Panc1 (cell line): ENCODE measurements around the gene COX15. TPM values are rescaled to one million over a fixed set of nuclear protein-coding genes. Genes with fewer than 3 reads are reported as not detected.

Experiments
- ATAC-seq: fragments of 200-7000 bp; cut with Tn5 transposase; 2 replicates; pipeline ENCODE4 v1.9.1; 2020; ENCODE audit warnings: mild to moderate bottlenecking, moderate library complexity
- BruUV-seq: library from RNA; stranded (reverse); fragments of 400-500 nt; replicated peaks from 2 replicates; lab custom pipeline; 2021; lab: Mats Ljungman, UMichigan
- CTCF ChIA-PET: fragments of 300-600 bp; sonication (Branson Sonifier 250); formaldehyde crosslinking; loops from one replicate; lab custom pipeline; 2022; ENCODE audit warnings: antibody characterized with exemption; lab: Charles Lee
- POLR2A ChIA-PET: fragments of 300-600 bp; sonication (Branson Sonifier 250); formaldehyde crosslinking; loops from one replicate; lab custom pipeline; 2022; ENCODE audit warnings: antibody characterized with exemption; lab: Charles Lee
- DNase-seq: peaks from one replicate; pipeline ENCODE4 v3.0.0-alpha.2; 2010; ENCODE audit warnings: low read depth, low spot score
- H3K27ac ChIP-seq: 2 replicates; pipeline ENCODE4 v1.5.1; 2011; ENCODE audit warnings: mild to moderate bottlenecking, low read length, inconsistent platforms
- H3K27me3 ChIP-seq: fragments of 200-500 bp; sonication (Bioruptor generic); 2 replicates; pipeline ENCODE4 v1.6.0; 2014; ENCODE audit warnings: low read length, inconsistent platforms; ENCODE audit not compliant: control insufficient read depth, insufficient read depth
- H3K36me3 ChIP-seq: fragments of 200-500 bp; sonication (Bioruptor generic); 2 replicates; pipeline ENCODE4 v1.5.1; 2014; ENCODE audit warnings: inconsistent platforms, mild to moderate bottlenecking, low read length, moderate library complexity; ENCODE audit not compliant: control insufficient read depth, insufficient read depth
- H3K4me1 ChIP-seq: 2 replicates; pipeline ENCODE4 v1.5.1; 2011; ENCODE audit warnings: inconsistent platforms, mild to moderate bottlenecking, low read length, moderate library complexity; ENCODE audit not compliant: control insufficient read depth, insufficient read depth
- H3K4me3 ChIP-seq, 2 experiments: 2 replicates each; pipeline ENCODE4 v1.5.1; 2011 to 2012; ENCODE audit warnings: low read depth in 2 of 2, low read length in 2 of 2, mild to moderate bottlenecking in 2 of 2, inconsistent platforms in 1 of 2, moderate library complexity in 1 of 2
- H3K9me3 ChIP-seq: fragments of 200-500 bp; sonication (Bioruptor generic); 2 replicates; pipeline ENCODE4 v1.5.1; 2014; ENCODE audit warnings: low read depth, mild to moderate bottlenecking, inconsistent platforms, low read length, moderate library complexity; ENCODE audit not compliant: control insufficient read depth, insufficient read depth
- CTCF ChIP-seq: fragments of 450-650 bp; IDR thresholded peaks from 2 replicates; pipeline ENCODE4 v1.5.1; 2017; ENCODE audit warnings: mild to moderate bottlenecking
- POLR2AphosphoS5 ChIP-seq: IDR thresholded peaks from 2 replicates; pipeline ENCODE4 v1.6.1; 2012; ENCODE audit warnings: mild to moderate bottlenecking, low read depth, low read length, moderate library complexity
- SIN3A ChIP-seq: IDR thresholded peaks from 2 replicates; pipeline ENCODE4 v1.6.1; 2012; ENCODE audit warnings: low read depth, mild to moderate bottlenecking, low read length, moderate library complexity, borderline replicate concordance; ENCODE audit not compliant: insufficient read depth
- TCF7L2 ChIP-seq: IDR thresholded peaks from 2 replicates; pipeline ENCODE4 v1.6.1; 2011; ENCODE audit warnings: mild to moderate bottlenecking, low read depth, low read length, inconsistent platforms
- in situ Hi-C: cut with HindIII; loops from 2 replicates; pipeline ENCODE4 v1.10.0; 2016; ENCODE audit warnings: low sequenced_read_pairs, low pct_unique_long_range_greater_than_20kb
- intact Hi-C: fragments of 100-400 bp; cut with micrococcal nuclease; formaldehyde crosslinking; loops from one replicate; pipeline ENCODE4 v1.10.0; 2022; ENCODE audit not compliant: unreplicated experiment
- total RNA-seq: library from RNA; stranded (reverse); gene quantifications from one replicate; pipeline ENCODE4 v1.2.1, GENCODE V29; 2021; ENCODE audit not compliant: unreplicated experiment
- TF ChIP-seq, protein P1 (sequence below), 2 experiments: IDR thresholded peaks; 2 replicates each; pipeline ENCODE4 v1.6.1; 2011 to 2012; ENCODE audit warnings: low read depth in 2 of 2, control low read depth in 1 of 2, low read length in 1 of 2, mild to moderate bottlenecking in 1 of 2, moderate library complexity in 1 of 2; ENCODE audit not compliant: insufficient read depth in 1 of 2

Gene COX15
- total RNA-seq, 1 experiment from 2014 or later = 62.9 TPM

GRCh38 chr10:99770408-99771045, 38.6 kb upstream of the COX15 start:
- in situ Hi-C loops (no loop called here), intact Hi-C loops (no loop called here)
- Histone ChIP-seq H3K9me3 (no peaks in the 10 kb centered on the region), H3K27ac (peak overlapping the region; percentile 57; the same call in 1 of the 2 replicates), H3K36me3 (no peaks in the 10 kb centered on the region), H3K27me3 (no peaks in the 10 kb centered on the region), H3K4me1 (peaks cover 1% of the 10 kb centered on the region; the same call in 1 of the 2 replicates), H3K4me3 (no peak overlapping the region)
- no peak for ATAC-seq
- TF ChIP-seq, protein P1, sequence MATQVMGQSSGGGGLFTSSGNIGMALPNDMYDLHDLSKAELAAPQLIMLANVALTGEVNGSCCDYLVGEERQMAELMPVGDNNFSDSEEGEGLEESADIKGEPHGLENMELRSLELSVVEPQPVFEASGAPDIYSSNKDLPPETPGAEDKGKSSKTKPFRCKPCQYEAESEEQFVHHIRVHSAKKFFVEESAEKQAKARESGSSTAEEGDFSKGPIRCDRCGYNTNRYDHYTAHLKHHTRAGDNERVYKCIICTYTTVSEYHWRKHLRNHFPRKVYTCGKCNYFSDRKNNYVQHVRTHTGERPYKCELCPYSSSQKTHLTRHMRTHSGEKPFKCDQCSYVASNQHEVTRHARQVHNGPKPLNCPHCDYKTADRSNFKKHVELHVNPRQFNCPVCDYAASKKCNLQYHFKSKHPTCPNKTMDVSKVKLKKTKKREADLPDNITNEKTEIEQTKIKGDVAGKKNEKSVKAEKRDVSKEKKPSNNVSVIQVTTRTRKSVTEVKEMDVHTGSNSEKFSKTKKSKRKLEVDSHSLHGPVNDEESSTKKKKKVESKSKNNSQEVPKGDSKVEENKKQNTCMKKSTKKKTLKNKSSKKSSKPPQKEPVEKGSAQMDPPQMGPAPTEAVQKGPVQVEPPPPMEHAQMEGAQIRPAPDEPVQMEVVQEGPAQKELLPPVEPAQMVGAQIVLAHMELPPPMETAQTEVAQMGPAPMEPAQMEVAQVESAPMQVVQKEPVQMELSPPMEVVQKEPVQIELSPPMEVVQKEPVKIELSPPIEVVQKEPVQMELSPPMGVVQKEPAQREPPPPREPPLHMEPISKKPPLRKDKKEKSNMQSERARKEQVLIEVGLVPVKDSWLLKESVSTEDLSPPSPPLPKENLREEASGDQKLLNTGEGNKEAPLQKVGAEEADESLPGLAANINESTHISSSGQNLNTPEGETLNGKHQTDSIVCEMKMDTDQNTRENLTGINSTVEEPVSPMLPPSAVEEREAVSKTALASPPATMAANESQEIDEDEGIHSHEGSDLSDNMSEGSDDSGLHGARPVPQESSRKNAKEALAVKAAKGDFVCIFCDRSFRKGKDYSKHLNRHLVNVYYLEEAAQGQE (IDR thresholded peaks at IDR 0.05; ENCODE audit: insufficient read depth in 1 of 2, low read depth in 2 of 2, low read length in 1 of 2) = no peak
- TF ChIP-seq TCF7L2 = peak; percentile 79
- no TSS peak for BruUV-seq
- no peak for DNase-seq
- POLR2A ChIA-PET = interaction anchor here (0.7 kb wide), 1 partner anchor 34 kb away, joined by 3 read pairs; no protein-coding TSS in a partner anchor
- CTCF ChIA-PET = no interaction called here

DNA sequence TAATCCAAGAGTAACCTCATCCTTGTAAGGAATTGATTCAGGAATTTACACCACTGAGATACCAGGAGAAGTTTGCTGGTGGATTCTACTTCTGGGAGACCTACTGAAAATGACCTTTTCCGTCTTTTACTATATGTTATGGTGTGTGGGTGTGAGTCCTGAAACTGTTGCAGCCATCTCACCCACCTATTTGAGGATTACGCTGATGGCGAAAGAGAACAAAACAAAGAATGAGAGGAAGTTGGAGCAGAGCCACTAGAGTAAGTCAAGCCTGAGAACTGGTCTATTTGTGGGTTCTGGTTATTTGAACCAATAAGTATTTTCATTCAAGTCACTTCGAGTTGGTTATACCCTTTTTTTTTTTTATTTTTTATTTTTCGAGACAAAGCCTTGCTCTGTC, 37.8 kb upstream of the COX15 start:
- no peak for DNase-seq
- POLR2A ChIA-PET = interaction anchor here (0.6 kb wide), 1 partner anchor 251 kb away, joined by 12 read pairs; no protein-coding TSS in a partner anchor

More for the DNA sequence above, 37.8 kb upstream of the COX15 start:
- no peaks in the 10 kb centered on the region for H3K27me3 ChIP-seq
- TF ChIP-seq POLR2AphosphoS5 (no peak), TCF7L2 (no peak), CTCF (no peak), SIN3A (no peak)
- TF ChIP-seq, protein P1 (IDR thresholded peaks at IDR 0.05; ENCODE audit: insufficient read depth in 1 of 2, low read depth in 2 of 2, low read length in 1 of 2) = no peak
- in situ Hi-C loops (no loop called here), intact Hi-C loops (no loop called here)
- no TSS peak for BruUV-seq
- no peaks in the 10 kb centered on the region for H3K9me3 ChIP-seq
- CTCF ChIA-PET = no interaction called here
- peak overlapping the region; percentile 45; the same call in 1 of the 2 replicates for H3K27ac ChIP-seq
- H3K36me3 ChIP-seq = no peaks in the 10 kb centered on the region
- no peak overlapping the region for H3K4me3 ChIP-seq
- H3K4me1 ChIP-seq = no peaks in the 10 kb centered on the region; the same call in 1 of the 2 replicates
- no peak for ATAC-seq
